B cell (primary cell): ENCODE results near the gene ACADS. TPM values are rescaled to one million over a fixed set of nuclear protein-coding genes. Genes with fewer than 3 reads are reported as not detected.

Experiments
- ATAC-seq: fragments of 200-7000 bp; cut with Tn5 transposase; one replicate; pipeline ENCODE4 v1.10.0; 2021; ENCODE audit warnings: low read depth, mild to moderate bottlenecking, moderate number of reproducible peaks, moderate library complexity
- CTCF ChIA-PET: fragments of 350-600 bp; sonication (Branson Sonifier 250); formaldehyde crosslinking; loops from one replicate; lab custom pipeline; 2021; ENCODE audit warnings: antibody characterized with exemption, inconsistent platforms; lab: Charles Lee
- POLR2A ChIA-PET: fragments of 350-600 bp; sonication (Branson Sonifier 250); formaldehyde crosslinking; loops from one replicate; lab custom pipeline; 2021; ENCODE audit warnings: antibody characterized with exemption; lab: Charles Lee
- DNase-seq: peaks from one replicate; pipeline ENCODE4 v3.0.0; 2013
- H2AFZ ChIP-seq: 2 replicates; pipeline ENCODE4 v1.6.1; 2012; ENCODE audit warnings: mild to moderate bottlenecking, low read depth, low read length; ENCODE audit not compliant: insufficient read depth, poor library complexity, severe bottlenecking
- H3K27ac ChIP-seq, 2 donors: 1 replicate in 1 of 2; 2 replicates in 1 of 2; pipeline ENCODE4 v1.5.1; 2012 to 2013; ENCODE audit warnings: low read length in 2 of 2, mild to moderate bottlenecking in 2 of 2, moderate library complexity in 1 of 2
- H3K27me3 ChIP-seq, 4 experiments: fragments of 200-600 bp in 1 of 4; sonication (generic) in 1 of 4; replicated peaks in 1 of 4; 1 replicate in 2 of 4; 2 replicates in 2 of 4; pipeline versions ENCODE4 v1.6.1 to v1.7.0; 2013 to 2016; ENCODE audit warnings: low read length in 3 of 4, mild to moderate bottlenecking in 2 of 4, mixed read lengths in 1 of 4, moderate library complexity in 1 of 4; ENCODE audit not compliant: insufficient read depth in 4 of 4, control insufficient read depth in 3 of 4; ENCODE audit errors: control extremely low read depth in 1 of 4
- H3K36me3 ChIP-seq, 2 experiments: replicated peaks in 1 of 2; 1 replicate in 1 of 2; 2 replicates in 1 of 2; pipeline versions ENCODE4 v1.6.1 to v1.7.1; 2013; ENCODE audit warnings: low read length in 1 of 2; ENCODE audit not compliant: insufficient read depth in 2 of 2, control insufficient read depth in 1 of 2; ENCODE audit errors: control extremely low read depth in 1 of 2, extremely low read depth in 1 of 2
- H3K4me1 ChIP-seq, 2 donors: fragments of 200-600 bp in 1 of 2; sonication (generic) in 1 of 2; 1 replicate in 1 of 2; 2 replicates in 1 of 2; pipeline versions ENCODE4 v1.5.1 to v1.6.1; 2013 to 2017; ENCODE audit warnings: low read length in 2 of 2; ENCODE audit not compliant: control insufficient read depth in 2 of 2, insufficient read depth in 2 of 2
- H3K4me2 ChIP-seq: replicated peaks from 2 replicates; pipeline ENCODE3; 2012; ENCODE audit warnings: mild to moderate bottlenecking, low read depth, low read length; ENCODE audit not compliant: poor library complexity, severe bottlenecking
- H3K4me3 ChIP-seq, 5 experiments: fragments of 200-600 bp in 1 of 5; sonication (generic) in 1 of 5; 1 replicate in 3 of 5; 2 replicates in 2 of 5; pipeline versions ENCODE4 v1.5.1 to v1.7.0; 2011 to 2016; ENCODE audit warnings: low read length in 4 of 5, mild to moderate bottlenecking in 4 of 5, low read depth in 2 of 5, control low read depth in 1 of 5, moderate library complexity in 1 of 5; ENCODE audit not compliant: insufficient read depth in 1 of 5; ENCODE audit errors: control extremely low read depth in 1 of 5, extremely low read depth in 1 of 5
- H3K79me2 ChIP-seq: fragments of 200-600 bp; sonication (generic); one replicate; pipeline ENCODE4 v1.6.0; 2016; ENCODE audit warnings: low read length; ENCODE audit not compliant: control insufficient read depth, insufficient read depth
- H3K9ac ChIP-seq: fragments of 200-600 bp; sonication (generic); 2 replicates; pipeline ENCODE4 v1.6.1; 2017; ENCODE audit warnings: mild to moderate bottlenecking, low read length, moderate library complexity
- H3K9me3 ChIP-seq, 3 donors: one replicate each; pipeline versions ENCODE4 v1.6.1 to v1.7.1; 2013; ENCODE audit warnings: low read length in 2 of 3; ENCODE audit not compliant: control insufficient read depth in 2 of 3, insufficient read depth in 1 of 3; ENCODE audit errors: control extremely low read depth in 1 of 3
- H4K20me1 ChIP-seq: 2 replicates; pipeline ENCODE4 v1.6.0; 2012; ENCODE audit warnings: mild to moderate bottlenecking, low read length; ENCODE audit not compliant: insufficient read depth, control insufficient read depth, poor library complexity, severe bottlenecking
- H3K27ac Mint-ChIP-seq: one replicate; pipeline ENCODE4 v1.8.0; 2021; ENCODE audit warnings: mixed read lengths
- H3K27me3 Mint-ChIP-seq: one replicate; pipeline ENCODE4 v1.8.0; 2021; ENCODE audit warnings: mixed read lengths
- H3K4me1 Mint-ChIP-seq: one replicate; pipeline ENCODE4 v1.8.0; 2021; ENCODE audit warnings: mixed read lengths
- H3K4me3 Mint-ChIP-seq: one replicate; pipeline ENCODE4 v1.8.0; 2021; ENCODE audit warnings: mixed read lengths
- H3K9me3 Mint-ChIP-seq: one replicate; pipeline ENCODE4 v1.8.0; 2022; ENCODE audit warnings: mixed read lengths; ENCODE audit not compliant: insufficient read depth
- CTCF ChIP-seq: fragments of 200-600 bp; IDR thresholded peaks from one replicate; pipeline ENCODE4 v1.8.0; 2022; ENCODE audit warnings: antibody characterized with exemption, mild to moderate bottlenecking
- EZH2 ChIP-seq: IDR thresholded peaks from 2 replicates; pipeline ENCODE4 v1.6.1; 2012; ENCODE audit warnings: borderline replicate concordance, low read depth, mild to moderate bottlenecking, moderate library complexity, low read length; ENCODE audit not compliant: insufficient read depth, poor library complexity, severe bottlenecking
- WGBS: methylation state at CpG from one replicate; pipeline ENCODE4 v1.1.5; 2013; ENCODE audit warnings: missing lambda C conversion rate; ENCODE audit not compliant: insufficient coverage; 5-methylcytosine and 5-hydroxymethylcytosine counted together
- intact Hi-C: fragments of 100-400 bp; cut with micrococcal nuclease; formaldehyde crosslinking; loops from one replicate; pipeline ENCODE4 v1.10.0; 2022
- polyA plus RNA-seq: library from polyadenylated mRNA; depleted of rRNA; stranded (reverse); fragments of >200 nt; gene quantifications from 2 replicates; pipeline ENCODE4 v1.2.3, GENCODE V29; 2012
- total RNA-seq, 2 donors: library from RNA; stranded (reverse); fragments of 120-200 nt in 1 of 2; gene quantifications; 1 replicate in 1 of 2; 2 replicates in 1 of 2; pipeline versions ENCODE4 v1.2.3 to v1.2.4, GENCODE V29; 2013 to 2022

ACADS gene
- total and polyA plus RNA-seq, 2 donors (not counting 1 experiment from before 2014, with no cell fraction given) = 6.8 to 10.0 TPM

GRCh38 chr12:120719496-120720233 is 6.0 kb upstream of the ACADS start:
- TF ChIP-seq CTCF (no peak), EZH2 (no peak)
- H4K20me1 ChIP-seq = peaks cover 38% of the 10 kb centered on the region
- ChIA-PET CTCF (interaction anchor here (0.9 to 1.8 kb wide), 5 partner anchors 8 to 74 kb away, joined by 3 to 6 read pairs (median 4); no protein-coding TSS in a partner anchor), POLR2A (no interaction called here)
- H3K27ac ChIP-seq = no peak overlapping the region
- no peak overlapping the region for H3K4me3 ChIP-seq
- no peak overlapping the region for H3K4me2 ChIP-seq
- no peaks in the 10 kb centered on the region for H3K9me3 ChIP-seq
- H3K27me3 Mint-ChIP-seq = no peaks in the 10 kb centered on the region
- no peaks in the 10 kb centered on the region for H3K79me2 ChIP-seq
- no peak overlapping the region for H3K9ac ChIP-seq
- no peak for DNase-seq
- no peak overlapping the region for H2AFZ ChIP-seq
- intact Hi-C loops = no loop called here
- peaks cover 15 to 16% of the 10 kb centered on the region in 2 donors for H3K4me1 ChIP-seq
- no peaks in the 10 kb centered on the region for H3K9me3 Mint-ChIP-seq
- no peaks in the 10 kb centered on the region for H3K27me3 ChIP-seq
- H3K4me1 Mint-ChIP-seq = peaks cover 21% of the 10 kb centered on the region
- no peak overlapping the region for H3K4me3 Mint-ChIP-seq
- peaks cover 3 to 51% of the 10 kb centered on the region in 2 experiments for H3K36me3 ChIP-seq
- H3K27ac Mint-ChIP-seq = peak overlapping the region; percentile 10
- WGBS = 32% methylated on average over 7 of the region's 11 CpGs
- no peak for ATAC-seq
